H9 (cell line): ENCODE measurements around the gene DLK1. TPM values are rescaled to one million over a fixed set of nuclear protein-coding genes. Genes with fewer than 3 reads are reported as not detected.

ENCODE experiments used
- DNase-seq: peaks from one replicate; pipeline ENCODE4 v3.0.0-alpha.2; 2017
- H2AFZ ChIP-seq: one replicate; pipeline ENCODE4 v1.6.1; 2013; ENCODE audit warnings: mild to moderate bottlenecking, low read length, control low read depth, moderate library complexity
- H2AK5ac ChIP-seq: 2 replicates; pipeline ENCODE4 v1.6.1; 2013; ENCODE audit warnings: low read length, control low read depth, mixed read lengths; ENCODE audit not compliant: insufficient read length
- H2BK120ac ChIP-seq: one replicate; pipeline ENCODE4 v1.6.1; 2013; ENCODE audit warnings: low read depth, mild to moderate bottlenecking, low read length, control low read depth, inconsistent platforms; ENCODE audit not compliant: poor library complexity, severe bottlenecking
- H2BK12ac ChIP-seq: 2 replicates; pipeline ENCODE4 v1.6.1; 2013; ENCODE audit warnings: low read length, control low read depth, mixed read lengths, low read depth; ENCODE audit not compliant: insufficient read length
- H2BK15ac ChIP-seq: 2 replicates; pipeline ENCODE4 v1.6.1; 2013; ENCODE audit warnings: low read depth, low read length, control low read depth
- H2BK20ac ChIP-seq: one replicate; pipeline ENCODE4 v1.6.1; 2013; ENCODE audit warnings: low read depth, mild to moderate bottlenecking, low read length, control low read depth, inconsistent platforms; ENCODE audit not compliant: poor library complexity, severe bottlenecking
- H2BK5ac ChIP-seq: 2 replicates; pipeline ENCODE4 v1.6.1; 2013; ENCODE audit warnings: low read length, control low read depth, mixed read lengths; ENCODE audit not compliant: insufficient read length
- H3K14ac ChIP-seq: 2 replicates; pipeline ENCODE4 v1.6.1; 2013; ENCODE audit warnings: low read length, control low read depth; ENCODE audit not compliant: insufficient read depth
- H3K18ac ChIP-seq: 2 replicates; pipeline ENCODE4 v1.6.1; 2013; ENCODE audit warnings: low read depth, mild to moderate bottlenecking, mixed read lengths, low read length, control low read depth; ENCODE audit not compliant: insufficient read length
- H3K23ac ChIP-seq: 2 replicates; pipeline ENCODE4 v1.6.1; 2013; ENCODE audit warnings: low read length, control low read depth, mixed read lengths, low read depth; ENCODE audit not compliant: insufficient read length
- H3K23me2 ChIP-seq: 2 replicates; pipeline ENCODE4 v1.6.1; 2013; ENCODE audit warnings: low read depth, mild to moderate bottlenecking, mixed read lengths, low read length, control low read depth; ENCODE audit not compliant: insufficient read length, poor library complexity, severe bottlenecking
- H3K27ac ChIP-seq: 2 replicates; pipeline ENCODE4 v1.5.1; 2013; ENCODE audit warnings: low read length, control low read depth, mixed read lengths, low read depth; ENCODE audit not compliant: insufficient read length
- H3K27me3 ChIP-seq: 2 replicates; pipeline ENCODE4 v1.6.1; 2013; ENCODE audit warnings: low read length, control low read depth, inconsistent platforms; ENCODE audit not compliant: insufficient read depth
- H3K4ac ChIP-seq: 2 replicates; pipeline ENCODE4 v1.6.1; 2013; ENCODE audit warnings: low read depth, mild to moderate bottlenecking, control low read depth, inconsistent platforms, low read length, moderate library complexity
- H3K4me1 ChIP-seq: 2 replicates; pipeline ENCODE4 v1.6.1; 2013; ENCODE audit warnings: low read length, control low read depth, inconsistent platforms; ENCODE audit not compliant: insufficient read depth
- H3K4me2 ChIP-seq: 2 replicates; pipeline ENCODE4 v1.6.1; 2013; ENCODE audit warnings: low read length, control low read depth, mixed read lengths; ENCODE audit not compliant: insufficient read length, insufficient read depth
- H3K56ac ChIP-seq: 2 replicates; pipeline ENCODE4 v1.6.1; 2013; ENCODE audit warnings: low read depth, mild to moderate bottlenecking, mixed read lengths, low read length, control low read depth; ENCODE audit not compliant: insufficient read length
- H3K79me1 ChIP-seq: 2 replicates; pipeline ENCODE4 v1.6.1; 2013; ENCODE audit warnings: low read depth, mild to moderate bottlenecking, moderate library complexity, low read length, control low read depth, inconsistent platforms; ENCODE audit not compliant: insufficient read depth, poor library complexity, severe bottlenecking
- H3K79me2 ChIP-seq: 2 replicates; pipeline ENCODE4 v1.6.1; 2013; ENCODE audit warnings: low read length, control low read depth, inconsistent platforms; ENCODE audit not compliant: insufficient read depth
- H3K9ac ChIP-seq: 2 replicates; pipeline ENCODE4 v1.6.1; 2013; ENCODE audit warnings: low read length, control low read depth, mixed read lengths; ENCODE audit not compliant: insufficient read length; ENCODE audit errors: extremely low read depth
- H3K9me3 ChIP-seq: one replicate; pipeline ENCODE4 v1.6.1; 2013; ENCODE audit warnings: low read depth, low read length, inconsistent platforms; ENCODE audit not compliant: control insufficient read depth
- H3T11ph ChIP-seq: one replicate; pipeline ENCODE4 v1.6.1; 2013; ENCODE audit warnings: mild to moderate bottlenecking, low read length, control low read depth, inconsistent platforms
- H4K20me1 ChIP-seq: one replicate; pipeline ENCODE4 v1.6.1; 2013; ENCODE audit not compliant: control insufficient read depth, insufficient read length, insufficient read depth
- H4K5ac ChIP-seq: 2 replicates; pipeline ENCODE4 v1.6.1; 2013; ENCODE audit warnings: low read depth, mild to moderate bottlenecking, mixed read lengths, low read length, control low read depth; ENCODE audit not compliant: insufficient read length
- H4K8ac ChIP-seq: replicated peaks from 2 replicates; pipeline ENCODE4 v1.6.1; 2013; ENCODE audit warnings: low read length, control low read depth, mixed read lengths, low read depth; ENCODE audit not compliant: insufficient read length
- H4K91ac ChIP-seq: 2 replicates; pipeline ENCODE4 v1.6.1; 2013; ENCODE audit warnings: low read depth, mild to moderate bottlenecking, moderate library complexity, mixed read lengths, low read length, control low read depth; ENCODE audit not compliant: insufficient read length
- H3K27ac Mint-ChIP-seq, 3 experiments: 2 replicates in 2 of 3; 3 replicates in 1 of 3; pipeline ENCODE4 v1.8.0; 2020 to 2021; ENCODE audit warnings: mixed read lengths in 3 of 3, mild to moderate bottlenecking in 1 of 3, moderate library complexity in 1 of 3
- H3K27me3 Mint-ChIP-seq: 2 replicates; pipeline ENCODE4 v1.8.0; 2021; ENCODE audit warnings: low read depth, mild to moderate bottlenecking, moderate library complexity, mixed read lengths
- H3K36me3 Mint-ChIP-seq, 3 experiments: 2 replicates in 2 of 3; 3 replicates in 1 of 3; pipeline ENCODE4 v1.8.0; 2020 to 2021; ENCODE audit warnings: low read depth in 3 of 3, mixed read lengths in 3 of 3; ENCODE audit not compliant: insufficient read depth in 1 of 3
- H3K4me1 Mint-ChIP-seq, 2 experiments: 2 replicates each; pipeline ENCODE4 v1.8.0; 2020; ENCODE audit warnings: mixed read lengths in 2 of 2
- H3K4me3 Mint-ChIP-seq, 2 experiments: 2 replicates in 1 of 2; 3 replicates in 1 of 2; pipeline ENCODE4 v1.8.0; 2020 to 2021; ENCODE audit warnings: mild to moderate bottlenecking in 2 of 2, mixed read lengths in 2 of 2, moderate library complexity in 1 of 2
- H3K9me3 Mint-ChIP-seq, 2 experiments: 2 replicates in 1 of 2; 3 replicates in 1 of 2; pipeline ENCODE4 v1.8.0; 2020; ENCODE audit warnings: mild to moderate bottlenecking in 2 of 2, mixed read lengths in 2 of 2, moderate library complexity in 1 of 2
- WGBS: extraction: QIAGEN DNeasy Blood & Tissue Kit; methylation state at CpG from one replicate; pipeline ENCODE4 v1.1.7; 2013; ENCODE audit warnings: missing lambda C conversion rate, low lambda C conversion rate, mixed read lengths; ENCODE audit not compliant: insufficient read length; ENCODE audit errors: extremely low coverage; 5-methylcytosine and 5-hydroxymethylcytosine counted together
- total RNA-seq: library from RNA; stranded (reverse); gene quantifications from 2 replicates; pipeline ENCODE4 v1.2.1, GENCODE V29; 2021
- TF ChIP-seq, protein P1 (sequence below): fragments of 200-600 bp; sonication (generic); conservative IDR thresholded peaks from 3 replicates; pipeline ENCODE4 v1.8.0; 2021; ENCODE audit warnings: antibody characterized with exemption, mild to moderate bottlenecking

Gene DLK1
- total RNA-seq, 1 experiment from 2014 or later = 2.8 TPM

DNA sequence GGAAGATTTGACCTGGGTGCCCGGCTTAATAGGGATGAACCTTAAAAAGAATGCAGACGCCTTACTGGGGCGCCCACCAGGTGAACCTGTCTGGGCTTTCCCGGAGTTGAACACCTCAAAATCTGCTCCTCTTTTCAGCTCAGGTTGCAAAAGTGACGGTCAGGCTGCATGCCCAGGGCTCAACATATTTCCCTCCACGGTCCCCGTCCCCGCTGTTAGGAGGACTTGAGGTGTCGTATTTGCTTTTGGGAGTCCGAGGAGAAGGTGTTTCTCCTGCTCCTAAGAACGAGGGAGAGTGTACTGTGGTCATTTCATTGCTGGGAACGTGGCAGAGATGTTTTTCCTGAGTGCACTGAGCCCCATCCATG, 1.2 kb downstream of the DLK1 start:
- peaks cover 8% of the 10 kb centered on the region for H3K23me2 ChIP-seq
- H2AK5ac ChIP-seq = no peak overlapping the region
- no peak overlapping the region for H3T11ph ChIP-seq
- H2BK15ac ChIP-seq = no peak overlapping the region
- H3K27me3 ChIP-seq = peaks cover 24% of the 10 kb centered on the region; the same call in 1 of the 2 replicates
- no peak overlapping the region for H4K8ac ChIP-seq
- peaks cover 5 to 8% of the 10 kb centered on the region in 2 experiments for H3K9me3 Mint-ChIP-seq
- H3K27ac Mint-ChIP-seq = no peak overlapping the region
- no peak overlapping the region for H3K9ac ChIP-seq
- no peak overlapping the region for H3K14ac ChIP-seq
- H2BK120ac ChIP-seq = no peak overlapping the region
- H3K79me1 ChIP-seq = no peaks in the 10 kb centered on the region
- H3K4me3 Mint-ChIP-seq = peak overlapping the region in 1 of 2 experiments; percentile 82; a peak in 2 of 5 replicates
- H3K23ac ChIP-seq = no peak overlapping the region
- no peak overlapping the region for H2BK12ac ChIP-seq
- no peak overlapping the region for H2BK5ac ChIP-seq
- H3K4me1 ChIP-seq = no peaks in the 10 kb centered on the region
- no peak overlapping the region for H2AFZ ChIP-seq
- H4K91ac ChIP-seq = no peak overlapping the region
- H3K4ac ChIP-seq = no peak overlapping the region
- H3K4me1 Mint-ChIP-seq = peaks cover 9 to 61% of the 10 kb centered on the region in 2 experiments
- H4K20me1 ChIP-seq = no peaks in the 10 kb centered on the region
- no peak overlapping the region for H3K4me2 ChIP-seq
- TF ChIP-seq, protein P1, sequence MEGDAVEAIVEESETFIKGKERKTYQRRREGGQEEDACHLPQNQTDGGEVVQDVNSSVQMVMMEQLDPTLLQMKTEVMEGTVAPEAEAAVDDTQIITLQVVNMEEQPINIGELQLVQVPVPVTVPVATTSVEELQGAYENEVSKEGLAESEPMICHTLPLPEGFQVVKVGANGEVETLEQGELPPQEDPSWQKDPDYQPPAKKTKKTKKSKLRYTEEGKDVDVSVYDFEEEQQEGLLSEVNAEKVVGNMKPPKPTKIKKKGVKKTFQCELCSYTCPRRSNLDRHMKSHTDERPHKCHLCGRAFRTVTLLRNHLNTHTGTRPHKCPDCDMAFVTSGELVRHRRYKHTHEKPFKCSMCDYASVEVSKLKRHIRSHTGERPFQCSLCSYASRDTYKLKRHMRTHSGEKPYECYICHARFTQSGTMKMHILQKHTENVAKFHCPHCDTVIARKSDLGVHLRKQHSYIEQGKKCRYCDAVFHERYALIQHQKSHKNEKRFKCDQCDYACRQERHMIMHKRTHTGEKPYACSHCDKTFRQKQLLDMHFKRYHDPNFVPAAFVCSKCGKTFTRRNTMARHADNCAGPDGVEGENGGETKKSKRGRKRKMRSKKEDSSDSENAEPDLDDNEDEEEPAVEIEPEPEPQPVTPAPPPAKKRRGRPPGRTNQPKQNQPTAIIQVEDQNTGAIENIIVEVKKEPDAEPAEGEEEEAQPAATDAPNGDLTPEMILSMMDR = no peak
- no peak overlapping the region for H3K56ac ChIP-seq
- DNase-seq = no peak
- H4K5ac ChIP-seq = no peak overlapping the region
- H3K9me3 ChIP-seq = no peaks in the 10 kb centered on the region
- no peak overlapping the region for H2BK20ac ChIP-seq
- H3K18ac ChIP-seq = no peak overlapping the region
- no CpG with 5 or more reads among the region's 12 CpGs for WGBS
- no peak overlapping the region for H3K27ac ChIP-seq
- H3K36me3 Mint-ChIP-seq = peaks cover 0 to 4% (median 0%) of the 10 kb centered on the region in 3 experiments; a peak in 3 of 7 replicates
- peaks cover 84% of the 10 kb centered on the region for H3K27me3 Mint-ChIP-seq
- no peaks in the 10 kb centered on the region for H3K79me2 ChIP-seq
